ENCODE data around the gene HAAO. TPM values are rescaled to one million over a fixed set of nuclear protein-coding genes. Genes with fewer than 3 reads are reported as not detected.
A peak's percentile ranks its signal among the peaks of the same experiment; 100 is the strongest.

The HAAO gene
- polyA plus RNA-seq, 1 experiment = 3.1 TPM

- ChIA-PET POLR2A (interaction anchor here (0.6 to 2.5 kb wide), 8 partner anchors 10 to 786 kb away, joined by 3 to 8 read pairs (median 6); partner anchors contain the start of genes HAAO and THADA), CTCF (interaction anchor here (0.9 to 1.0 kb wide), 2 partner anchors 147 to 294 kb away, joined by 3 read pairs; no protein-coding TSS in a partner anchor)
- H3K9me3 ChIP-seq (ENCODE audit: control insufficient read depth, insufficient read depth, low read length) = no peaks in the 10 kb centered on the region
- peak overlapping the region; percentile 71 for H3K4me3 ChIP-seq (ENCODE audit: low read depth, low read length)
- 0 out of 2 replicates have a peak, but pooled peaks have one; percentile 21 for TF ChIP-seq CTCF (IDR thresholded peaks at IDR 0.05; ENCODE audit: low read depth, low read length)
- peak overlapping the region; percentile 61 for H3K27ac ChIP-seq (ENCODE audit: low read depth, low read length)
- peaks cover 3% of the 10 kb centered on the region for H3K27me3 ChIP-seq (ENCODE audit: control insufficient read depth, insufficient read depth, low read length)
- peak; percentile 33 for DNase-seq (ENCODE audit: low read depth, low spot score)
These were observed 17.4 kb upstream of the HAAO start for GRCh38 chr2:42809819-42810120.

GRCh38 chr2:42809131-42809818 is 16.9 kb upstream of the HAAO start:
- ChIA-PET CTCF (interaction anchor here (0.9 to 1.0 kb wide), 2 partner anchors 147 to 293 kb away, joined by 3 read pairs; no protein-coding TSS in a partner anchor), POLR2A (interaction anchor here (1.4 to 2.5 kb wide), 4 partner anchors 10 to 419 kb away, joined by 3 to 8 read pairs (median 6); partner anchors contain the start of gene HAAO)
- Histone ChIP-seq H3K27me3 (ENCODE audit: control insufficient read depth, insufficient read depth, low read length) (peaks cover 3% of the 10 kb centered on the region), H3K4me3 (ENCODE audit: low read depth, low read length) (peak overlapping the region; percentile 71), H3K27ac (ENCODE audit: low read depth, low read length) (peak overlapping the region; percentile 61), H3K9me3 (ENCODE audit: control insufficient read depth, insufficient read depth, low read length) (no peaks in the 10 kb centered on the region)
- no peak for TF ChIP-seq CTCF (IDR thresholded peaks at IDR 0.05; ENCODE audit: low read depth, low read length)
- DNase-seq (ENCODE audit: low read depth, low spot score) = no peak

GRCh38 chr2:42808301-42808700 is 15.9 kb upstream of the HAAO start:
- Histone ChIP-seq H3K4me3 (ENCODE audit: low read depth, low read length) (no peak overlapping the region), H3K27ac (ENCODE audit: low read depth, low read length) (no peak overlapping the region), H3K9me3 (ENCODE audit: control insufficient read depth, insufficient read depth, low read length) (no peaks in the 10 kb centered on the region), H3K27me3 (ENCODE audit: control insufficient read depth, insufficient read depth, low read length) (peaks cover 6% of the 10 kb centered on the region)
- POLR2A ChIA-PET = no interaction called here
- no peak for TF ChIP-seq CTCF (IDR thresholded peaks at IDR 0.05; ENCODE audit: low read depth, low read length)
- DNase-seq (ENCODE audit: low read depth, low spot score) = no peak
- CTCF ChIA-PET = no interaction called here

GRCh38 chr2:42806786-42807185 is 14.4 kb upstream of the HAAO start:
- DNase-seq (ENCODE audit: low read depth, low spot score) = no peak
- ChIA-PET CTCF (no interaction called here), POLR2A (no interaction called here)
- Histone ChIP-seq H3K4me3 (ENCODE audit: low read depth, low read length) (no peak overlapping the region), H3K9me3 (ENCODE audit: control insufficient read depth, insufficient read depth, low read length) (no peaks in the 10 kb centered on the region), H3K27ac (ENCODE audit: low read depth, low read length) (no peak overlapping the region), H3K27me3 (ENCODE audit: control insufficient read depth, insufficient read depth, low read length) (peaks cover 6% of the 10 kb centered on the region)
- no peak for TF ChIP-seq CTCF (IDR thresholded peaks at IDR 0.05; ENCODE audit: low read depth, low read length)

- no peak for TF ChIP-seq CTCF (IDR thresholded peaks at IDR 0.05; ENCODE audit: low read depth, low read length)
- H3K27ac ChIP-seq (ENCODE audit: low read depth, low read length) = no peak overlapping the region
- no peak for DNase-seq (ENCODE audit: low read depth, low spot score)
- no peak overlapping the region for H3K4me3 ChIP-seq (ENCODE audit: low read depth, low read length)
- POLR2A ChIA-PET = no interaction called here
- CTCF ChIA-PET = no interaction called here
- peaks cover 6% of the 10 kb centered on the region for H3K27me3 ChIP-seq (ENCODE audit: control insufficient read depth, insufficient read depth, low read length)
- H3K9me3 ChIP-seq (ENCODE audit: control insufficient read depth, insufficient read depth, low read length) = no peaks in the 10 kb centered on the region
These were observed 12.5 kb upstream of the HAAO start for GRCh38 chr2:42804891-42805290.

Measured in AG04450 (cell line).